ENCODE results near the gene HEXIM1. TPM values are rescaled to one million over a fixed set of nuclear protein-coding genes. Genes with fewer than 3 reads are reported as not detected.

HEXIM1 gene
- polyA plus RNA-seq, 3 donors = 2.2 to 14.8 (median 2.5) TPM

DNA sequence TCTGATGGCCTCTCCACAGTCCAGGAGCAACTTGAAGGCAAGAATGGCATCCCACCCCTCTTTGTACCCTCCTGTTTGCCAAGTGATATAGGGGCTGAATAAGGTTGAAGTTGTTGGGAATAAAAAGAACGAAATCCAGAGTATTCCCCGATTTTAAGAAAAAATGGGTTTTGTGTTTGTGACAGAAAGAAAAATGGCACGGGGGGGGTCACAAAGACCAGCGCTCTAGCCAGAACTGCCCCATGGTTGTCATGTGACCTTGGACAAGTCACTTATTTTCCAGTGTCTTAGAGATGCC lies 1.7 kb upstream of the HEXIM1 start:
- Histone ChIP-seq H3K4me3 (replicated peaks in 1 of 3; ENCODE audit: low read depth in 2 of 3, low read length in 3 of 3) (peak overlapping the region in 1 of 3 experiments; percentile 92), H3K4me1 (ENCODE audit: control insufficient read depth in 1 of 2, insufficient read depth in 2 of 2, low read length in 2 of 2) (peaks cover 51 to 65% of the 10 kb centered on the region in 2 donors), H3K36me3 (replicated peaks in 1 of 2; ENCODE audit: control insufficient read depth in 1 of 2, insufficient read depth in 2 of 2, low read length in 2 of 2) (no peaks in the 10 kb centered on the region), H3K9ac (ENCODE audit: insufficient read depth, low read length, poor library complexity, severe bottlenecking) (peak overlapping the region; percentile 85), H3K79me2 (ENCODE audit: insufficient read depth, low read length) (peaks cover 37% of the 10 kb centered on the region), H2AFZ (ENCODE audit: insufficient read depth, low read depth, low read length, poor library complexity, severe bottlenecking) (peak overlapping the region; percentile 85), H3K27me3 (ENCODE audit: control insufficient read depth in 2 of 2, insufficient read depth in 2 of 2, low read length in 2 of 2) (no peaks in the 10 kb centered on the region), H3K4me2 (replicated peaks; ENCODE audit: extremely low read depth, low read length, poor library complexity, severe bottlenecking) (peak overlapping the region; percentile 83), H4K20me1 (ENCODE audit: insufficient read depth, low read length) (peaks cover 30% of the 10 kb centered on the region), H3K27ac (ENCODE audit: low read depth in 1 of 2, low read length in 2 of 2) (peak overlapping the region; percentile 89 to 99), H3K9me3 (replicated peaks in 1 of 2; ENCODE audit: control insufficient read depth in 1 of 2, insufficient read depth in 1 of 2, low read length in 2 of 2) (no peaks in the 10 kb centered on the region)
- H3K9me3 Mint-ChIP-seq = no peaks in the 10 kb centered on the region
- no peak for DNase-seq
- H3K36me3 Mint-ChIP-seq = no peaks in the 10 kb centered on the region
- TF ChIP-seq, protein P1, sequence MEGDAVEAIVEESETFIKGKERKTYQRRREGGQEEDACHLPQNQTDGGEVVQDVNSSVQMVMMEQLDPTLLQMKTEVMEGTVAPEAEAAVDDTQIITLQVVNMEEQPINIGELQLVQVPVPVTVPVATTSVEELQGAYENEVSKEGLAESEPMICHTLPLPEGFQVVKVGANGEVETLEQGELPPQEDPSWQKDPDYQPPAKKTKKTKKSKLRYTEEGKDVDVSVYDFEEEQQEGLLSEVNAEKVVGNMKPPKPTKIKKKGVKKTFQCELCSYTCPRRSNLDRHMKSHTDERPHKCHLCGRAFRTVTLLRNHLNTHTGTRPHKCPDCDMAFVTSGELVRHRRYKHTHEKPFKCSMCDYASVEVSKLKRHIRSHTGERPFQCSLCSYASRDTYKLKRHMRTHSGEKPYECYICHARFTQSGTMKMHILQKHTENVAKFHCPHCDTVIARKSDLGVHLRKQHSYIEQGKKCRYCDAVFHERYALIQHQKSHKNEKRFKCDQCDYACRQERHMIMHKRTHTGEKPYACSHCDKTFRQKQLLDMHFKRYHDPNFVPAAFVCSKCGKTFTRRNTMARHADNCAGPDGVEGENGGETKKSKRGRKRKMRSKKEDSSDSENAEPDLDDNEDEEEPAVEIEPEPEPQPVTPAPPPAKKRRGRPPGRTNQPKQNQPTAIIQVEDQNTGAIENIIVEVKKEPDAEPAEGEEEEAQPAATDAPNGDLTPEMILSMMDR (IDR thresholded peaks at IDR 0.05) = no peak
- peaks cover 0 to 2% (median 0%) of the 10 kb centered on the region in 3 donors for H3K27me3 Mint-ChIP-seq (ENCODE audit: low read depth in 3 of 3)
- WGBS (ENCODE audit: insufficient coverage) = 81% methylated on average over 4 of the region's 4 CpGs
- intact Hi-C loops (cut with micrococcal nuclease) = loop anchor here in 1 of 2 donors (10.0 kb wide), 1 partner anchor 168 kb away; the partner anchor contains the start of gene MAP3K14
- peak overlapping the region; percentile 88 to 97 for H3K4me3 Mint-ChIP-seq
- H3K4me1 Mint-ChIP-seq = peaks cover 49% of the 10 kb centered on the region
- peak overlapping the region; percentile 74 to 100 (median 99) for H3K27ac Mint-ChIP-seq

DNA sequence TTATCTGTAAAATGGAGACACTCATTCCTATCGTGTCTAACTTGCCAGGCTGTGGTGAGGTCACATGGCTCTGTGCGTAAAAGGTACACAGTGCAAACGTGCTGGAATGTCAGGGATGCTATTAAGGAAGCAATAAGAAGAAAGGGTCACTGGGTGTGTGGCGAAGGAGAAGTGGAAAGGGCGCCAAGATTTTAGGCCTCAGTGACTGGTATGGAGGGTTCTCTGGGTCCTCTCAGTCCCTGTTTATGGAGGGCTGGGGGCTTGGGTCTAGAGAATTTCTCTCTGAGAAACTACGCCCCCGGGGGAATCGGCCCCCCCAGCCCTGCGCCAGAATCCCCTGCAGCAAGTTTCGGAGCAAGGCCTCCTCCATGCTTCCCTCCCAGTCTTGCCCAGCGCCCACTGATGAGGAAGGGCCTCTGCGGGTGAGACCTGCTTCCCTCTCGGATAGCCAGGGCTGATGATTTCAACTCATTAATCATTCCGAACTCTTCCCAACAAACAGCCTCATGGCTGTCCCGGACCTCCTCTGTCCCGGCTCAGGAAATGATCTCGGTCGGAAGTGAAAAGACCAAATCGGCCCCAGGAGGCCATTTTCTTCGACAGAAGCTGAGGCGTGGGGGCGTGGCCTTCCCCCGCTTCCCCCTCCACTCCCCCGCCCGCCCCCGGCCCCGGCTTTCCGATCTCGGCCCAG lies 1.2 kb upstream of the HEXIM1 start:
- peaks cover 0 to 2% (median 0%) of the 10 kb centered on the region in 3 donors for H3K27me3 Mint-ChIP-seq (ENCODE audit: low read depth in 3 of 3)
- peak overlapping the region; percentile 88 to 97 for H3K4me3 Mint-ChIP-seq
- 8% methylated on average over 26 of the region's 29 CpGs for WGBS (ENCODE audit: insufficient coverage)
- H3K36me3 Mint-ChIP-seq = no peaks in the 10 kb centered on the region
- peaks cover 56 to 70% of the 10 kb centered on the region in 2 donors for H3K4me1 ChIP-seq (ENCODE audit: control insufficient read depth in 1 of 2, insufficient read depth in 2 of 2, low read length in 2 of 2)
- H3K9me3 Mint-ChIP-seq = no peaks in the 10 kb centered on the region
- peak overlapping the region; percentile 85 for H2AFZ ChIP-seq (ENCODE audit: insufficient read depth, low read depth, low read length, poor library complexity, severe bottlenecking)
- no peaks in the 10 kb centered on the region for H3K36me3 ChIP-seq (replicated peaks in 1 of 2; ENCODE audit: control insufficient read depth in 1 of 2, insufficient read depth in 2 of 2, low read length in 2 of 2)
- peaks cover 52% of the 10 kb centered on the region for H3K4me1 Mint-ChIP-seq
- peak overlapping the region; percentile 97 to 100 (median 99) for H3K27ac Mint-ChIP-seq
- DNase-seq = peak; percentile 66 to 68 (median 68)
- peaks cover 42% of the 10 kb centered on the region for H3K79me2 ChIP-seq (ENCODE audit: insufficient read depth, low read length)
- H3K27me3 ChIP-seq (ENCODE audit: control insufficient read depth in 2 of 2, insufficient read depth in 2 of 2, low read length in 2 of 2) = no peaks in the 10 kb centered on the region
- peak overlapping the region; percentile 85 for H3K9ac ChIP-seq (ENCODE audit: insufficient read depth, low read length, poor library complexity, severe bottlenecking)
- H3K4me2 ChIP-seq (replicated peaks; ENCODE audit: extremely low read depth, low read length, poor library complexity, severe bottlenecking) = peak overlapping the region; percentile 83
- peaks cover 34% of the 10 kb centered on the region for H4K20me1 ChIP-seq (ENCODE audit: insufficient read depth, low read length)
- peak overlapping the region; percentile 76 to 92 (median 80) for H3K4me3 ChIP-seq (replicated peaks in 1 of 3; ENCODE audit: low read depth in 2 of 3, low read length in 3 of 3)
- TF ChIP-seq, protein P1 (IDR thresholded peaks at IDR 0.05) = no peak
- no peaks in the 10 kb centered on the region for H3K9me3 ChIP-seq (replicated peaks in 1 of 2; ENCODE audit: control insufficient read depth in 1 of 2, insufficient read depth in 1 of 2, low read length in 2 of 2)
- intact Hi-C loops (cut with micrococcal nuclease) = loop anchor here in 1 of 2 donors (10.0 kb wide), 1 partner anchor 168 kb away; the partner anchor contains the start of gene MAP3K14
- peak overlapping the region; percentile 89 to 99 for H3K27ac ChIP-seq (ENCODE audit: low read depth in 1 of 2, low read length in 2 of 2)
